ENCODE data around the gene LMX1B. TPM values are rescaled to one million over a fixed set of nuclear protein-coding genes. Genes with fewer than 3 reads are reported as not detected.
A peak's percentile ranks its signal among the peaks of the same experiment; 100 is the strongest.
"Not testable (repeated sequence)": the region's sequence is repeated elsewhere in the genome, so short reads cannot be mapped to it uniquely, and the experiment has no call there.

Gene LMX1B
- total and polyA plus RNA-seq, 7 experiments from 2014 or later = not detected

DNA sequence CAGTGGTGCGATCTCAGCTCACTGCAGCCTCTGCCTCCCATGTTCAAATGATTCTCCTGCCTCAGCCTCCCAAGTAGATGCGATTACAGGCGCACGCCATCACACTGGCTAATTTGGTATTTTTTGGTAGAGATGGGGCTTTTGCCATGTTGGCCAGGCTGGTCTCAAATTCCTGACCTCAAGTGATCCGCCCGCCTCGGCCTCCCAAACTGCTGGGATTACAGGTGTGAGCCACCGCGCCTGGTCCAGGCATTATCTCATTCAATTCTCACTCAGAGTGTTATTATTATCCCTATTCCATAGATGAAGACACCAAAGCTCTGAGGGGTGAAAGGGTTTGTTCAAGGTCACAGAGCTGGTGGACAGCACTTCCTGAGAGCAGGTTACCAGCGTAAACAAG is 94.0 kb downstream of the LMX1B start:
- not testable (repeated sequence) for H3K9me3 ChIP-seq (ENCODE audit: control insufficient read depth in 2 of 3, low read length in 3 of 3); H3K36me3 Mint-ChIP-seq; DNase-seq; H3K4me3 ChIP-seq (ENCODE audit: low read length); ATAC-seq; H3K9me3 Mint-ChIP-seq; H3K4me1 ChIP-seq (ENCODE audit: control insufficient read depth in 2 of 2, insufficient read depth in 2 of 2, low read length in 2 of 2); H3K36me3 ChIP-seq (ENCODE audit: control insufficient read depth in 2 of 3, insufficient read depth in 3 of 3, low read length in 3 of 3); H3K27ac ChIP-seq (ENCODE audit: low read depth, low read length); H3K4me3 Mint-ChIP-seq; H3K27me3 ChIP-seq (ENCODE audit: control insufficient read depth in 2 of 2, insufficient read depth in 2 of 2, low read length in 2 of 2)
- Mint-ChIP-seq H3K4me1 (peaks cover 5 to 23% (median 22%) of the 10 kb centered on the region in 7 donors), H3K27ac (peak overlapping the region in 1 of 9 donors; percentile 5), H3K27me3 (peaks cover 7 to 20% (median 14%) of the 10 kb centered on the region in 5 donors)
- intact Hi-C loops (cut with micrococcal nuclease) = loop anchor here (5.0 kb wide), 1 partner anchor 40 kb away; no protein-coding TSS in a partner anchor
- ChIA-PET CTCF (interaction anchor here (1.2 to 10.5 kb wide), 3 partner anchors 9 to 72 kb away, joined by 3 to 244 read pairs (median 6); no protein-coding TSS in a partner anchor), POLR2A (interaction anchor here (0.6 to 3.6 kb wide), 4 partner anchors 11 to 145 kb away, joined by 4 to 24 read pairs (median 5); no protein-coding TSS in a partner anchor)

DNA sequence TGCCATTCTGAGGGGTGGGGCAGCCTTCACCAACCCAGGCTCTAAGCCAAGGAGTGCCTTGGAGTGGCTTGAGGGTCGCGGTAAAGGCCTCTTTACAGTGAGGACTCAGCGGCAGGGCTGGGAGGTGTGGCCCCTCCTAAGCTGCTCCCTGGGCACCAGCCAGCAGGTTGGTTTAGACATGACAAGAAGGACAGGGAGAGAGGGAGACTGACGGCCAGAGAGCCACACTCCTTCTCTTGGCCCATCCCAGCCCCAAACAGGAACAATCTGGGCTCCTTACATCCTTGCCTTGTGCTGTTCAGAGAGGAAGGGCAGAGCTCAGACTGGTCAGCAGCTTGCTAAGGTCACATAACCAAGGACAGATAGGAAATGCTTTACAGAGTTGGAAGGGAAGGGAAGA is 94.5 kb downstream of the LMX1B start:
- no peak overlapping the region for H3K27ac ChIP-seq (ENCODE audit: low read depth, low read length)
- no peaks in the 10 kb centered on the region for H3K9me3 Mint-ChIP-seq
- peaks cover 3 to 10% of the 10 kb centered on the region in 2 donors for H3K4me1 ChIP-seq (ENCODE audit: control insufficient read depth in 2 of 2, insufficient read depth in 2 of 2, low read length in 2 of 2)
- no peaks in the 10 kb centered on the region for H3K36me3 ChIP-seq (ENCODE audit: control insufficient read depth in 2 of 3, insufficient read depth in 3 of 3, low read length in 3 of 3)
- CTCF ChIA-PET = interaction anchor here (1.2 to 10.5 kb wide), 2 partner anchors 9 to 72 kb away, joined by 3 to 244 read pairs; no protein-coding TSS in a partner anchor
- H3K36me3 Mint-ChIP-seq = no peaks in the 10 kb centered on the region
- H3K27me3 Mint-ChIP-seq = peaks cover 6 to 18% (median 14%) of the 10 kb centered on the region in 5 donors
- no peaks in the 10 kb centered on the region for H3K9me3 ChIP-seq (ENCODE audit: control insufficient read depth in 2 of 3, low read length in 3 of 3)
- peaks cover 5 to 23% (median 22%) of the 10 kb centered on the region in 7 donors for H3K4me1 Mint-ChIP-seq
- no peaks in the 10 kb centered on the region for H3K27me3 ChIP-seq (ENCODE audit: control insufficient read depth in 2 of 2, insufficient read depth in 2 of 2, low read length in 2 of 2)
- ATAC-seq (no peak), DNase-seq (no peak)
- POLR2A ChIA-PET = interaction anchor here (1.6 to 3.6 kb wide), 3 partner anchors 11 to 74 kb away, joined by 4 to 24 read pairs (median 6); no protein-coding TSS in a partner anchor
- H3K4me3 Mint-ChIP-seq = no peak overlapping the region
- H3K4me3 ChIP-seq (ENCODE audit: low read length) = no peak overlapping the region
- intact Hi-C loops (cut with micrococcal nuclease) = loop anchor here (5.0 kb wide), 1 partner anchor 39 kb away; no protein-coding TSS in a partner anchor
- no peak overlapping the region for H3K27ac Mint-ChIP-seq

GRCh38 chr9:126709241-126709640 is 95.5 kb downstream of the LMX1B start:
- ATAC-seq = no peak
- no peak overlapping the region for H3K27ac ChIP-seq (ENCODE audit: low read depth, low read length)
- no peaks in the 10 kb centered on the region for H3K9me3 ChIP-seq (ENCODE audit: control insufficient read depth in 2 of 3, low read length in 3 of 3)
- H3K9me3 Mint-ChIP-seq = no peaks in the 10 kb centered on the region
- no peaks in the 10 kb centered on the region for H3K36me3 Mint-ChIP-seq
- H3K27me3 Mint-ChIP-seq = peaks cover 4 to 21% (median 6%) of the 10 kb centered on the region in 5 donors
- ChIA-PET CTCF (interaction anchor here (10.5 kb wide), 1 partner anchor 71 kb away, joined by 244 read pairs; no protein-coding TSS in a partner anchor), POLR2A (no interaction called here)
- peaks cover 5 to 23% (median 22%) of the 10 kb centered on the region in 7 donors for H3K4me1 Mint-ChIP-seq
- peak overlapping the region in 1 of 9 donors; percentile 29 for H3K27ac Mint-ChIP-seq
- no peak overlapping the region for H3K4me3 ChIP-seq (ENCODE audit: low read length)
- no peaks in the 10 kb centered on the region for H3K36me3 ChIP-seq (ENCODE audit: control insufficient read depth in 2 of 3, insufficient read depth in 3 of 3, low read length in 3 of 3)
- no peaks in the 10 kb centered on the region for H3K27me3 ChIP-seq (ENCODE audit: control insufficient read depth in 2 of 2, insufficient read depth in 2 of 2, low read length in 2 of 2)
- no peak overlapping the region for H3K4me3 Mint-ChIP-seq
- peaks cover 3 to 10% of the 10 kb centered on the region in 2 donors for H3K4me1 ChIP-seq (ENCODE audit: control insufficient read depth in 2 of 2, insufficient read depth in 2 of 2, low read length in 2 of 2)
- no peak for DNase-seq
- intact Hi-C loops (cut with micrococcal nuclease) = loop anchor here (5.0 kb wide), 1 partner anchor 38 kb away; no protein-coding TSS in a partner anchor

GRCh38 chr9:126715382-126715781 is 101.7 kb downstream of the LMX1B start:
- Mint-ChIP-seq H3K4me3 (no peak overlapping the region), H3K27me3 (peaks cover 0 to 42% (median 0%) of the 10 kb centered on the region in 5 donors), H3K27ac (peak overlapping the region in 3 of 9 donors; percentile 26 to 59 (median 55)), H3K4me1 (peaks cover 15 to 35% (median 25%) of the 10 kb centered on the region in 7 donors), H3K36me3 (no peaks in the 10 kb centered on the region), H3K9me3 (no peaks in the 10 kb centered on the region)
- H3K9me3 ChIP-seq (ENCODE audit: control insufficient read depth in 2 of 3, low read length in 3 of 3) = no peaks in the 10 kb centered on the region
- no peaks in the 10 kb centered on the region for H3K36me3 ChIP-seq (ENCODE audit: control insufficient read depth in 2 of 3, insufficient read depth in 3 of 3, low read length in 3 of 3)
- ChIA-PET CTCF (no interaction called here), POLR2A (interaction anchor here (1.0 kb wide), 1 partner anchor 14 kb away, joined by 4 read pairs; no protein-coding TSS in a partner anchor)
- no peak overlapping the region for H3K4me3 ChIP-seq (ENCODE audit: low read length)
- DNase-seq = no peak
- ATAC-seq = no peak
- peaks cover 13 to 19% of the 10 kb centered on the region in 2 donors for H3K4me1 ChIP-seq (ENCODE audit: control insufficient read depth in 2 of 2, insufficient read depth in 2 of 2, low read length in 2 of 2)
- no peaks in the 10 kb centered on the region for H3K27me3 ChIP-seq (ENCODE audit: control insufficient read depth in 2 of 2, insufficient read depth in 2 of 2, low read length in 2 of 2)
- intact Hi-C loops (cut with micrococcal nuclease) = no loop called here
- no peak overlapping the region for H3K27ac ChIP-seq (ENCODE audit: low read depth, low read length)

- peaks cover 28 to 38% of the 10 kb centered on the region in 2 donors for H3K4me1 ChIP-seq (ENCODE audit: control insufficient read depth in 2 of 2, insufficient read depth in 2 of 2, low read length in 2 of 2)
- intact Hi-C loops (cut with micrococcal nuclease); H3K27ac ChIP-seq (ENCODE audit: low read depth, low read length); H3K9me3 Mint-ChIP-seq; H3K27me3 ChIP-seq (ENCODE audit: control insufficient read depth in 2 of 2, insufficient read depth in 2 of 2, low read length in 2 of 2); ATAC-seq; H3K27ac Mint-ChIP-seq; H3K9me3 ChIP-seq (ENCODE audit: control insufficient read depth in 2 of 3, low read length in 3 of 3); DNase-seq; H3K36me3 Mint-ChIP-seq; CTCF ChIA-PET; H3K4me3 Mint-ChIP-seq; H3K4me3 ChIP-seq (ENCODE audit: low read length); H3K36me3 ChIP-seq (ENCODE audit: control insufficient read depth in 2 of 3, insufficient read depth in 3 of 3, low read length in 3 of 3): not testable (repeated sequence)
- H3K27me3 Mint-ChIP-seq = peaks cover 0 to 37% (median 0%) of the 10 kb centered on the region in 5 donors
- POLR2A ChIA-PET = interaction anchor here (1.5 kb wide), 1 partner anchor 11 kb away, joined by 3 read pairs; no protein-coding TSS in a partner anchor
- peaks cover 33 to 53% (median 43%) of the 10 kb centered on the region in 7 donors for H3K4me1 Mint-ChIP-seq
Measured at GRCh38 chr9:126717441-126717840, 103.7 kb downstream of the LMX1B start.

DNA sequence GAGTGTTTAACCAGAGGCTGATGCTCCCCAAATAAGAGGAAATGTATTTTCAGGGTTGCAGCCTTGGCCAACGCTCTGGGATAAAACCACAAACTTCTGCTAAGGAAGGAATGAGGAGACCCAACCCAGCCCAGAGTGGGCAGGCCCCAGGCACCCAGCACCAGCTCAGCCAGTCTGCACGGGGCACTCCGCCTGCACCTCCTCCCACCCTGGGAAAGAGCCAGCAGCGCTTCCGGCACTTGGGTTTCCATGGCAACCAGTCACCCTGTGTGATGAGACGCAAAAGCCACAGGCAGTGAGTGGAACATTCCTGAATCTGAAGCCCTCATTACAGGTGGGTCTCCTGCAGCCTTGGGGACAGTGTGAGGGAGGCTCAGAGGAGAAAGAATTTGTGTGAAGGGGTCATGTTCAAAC is 105.9 kb downstream of the LMX1B start:
- Histone ChIP-seq H3K27ac (ENCODE audit: low read depth, low read length) (peak overlapping the region; percentile 90), H3K9me3 (ENCODE audit: control insufficient read depth in 2 of 3, low read length in 3 of 3) (no peaks in the 10 kb centered on the region), H3K36me3 (ENCODE audit: control insufficient read depth in 2 of 3, insufficient read depth in 3 of 3, low read length in 3 of 3) (peaks cover 0 to 6% (median 0%) of the 10 kb centered on the region in 3 experiments), H3K4me1 (ENCODE audit: control insufficient read depth in 2 of 2, insufficient read depth in 2 of 2, low read length in 2 of 2) (peaks cover 31 to 44% of the 10 kb centered on the region in 2 donors), H3K4me3 (ENCODE audit: low read length) (peak overlapping the region; percentile 38), H3K27me3 (ENCODE audit: control insufficient read depth in 2 of 2, insufficient read depth in 2 of 2, low read length in 2 of 2) (no peaks in the 10 kb centered on the region)
- Mint-ChIP-seq H3K4me3 (peak overlapping the region; percentile 79 to 92 (median 84)), H3K27ac (peak overlapping the region; percentile 90 to 99 (median 98)), H3K27me3 (peaks cover 0 to 29% (median 0%) of the 10 kb centered on the region in 5 donors), H3K9me3 (no peaks in the 10 kb centered on the region), H3K4me1 (peaks cover 42 to 58% (median 53%) of the 10 kb centered on the region in 7 donors), H3K36me3 (no peaks in the 10 kb centered on the region)
- intact Hi-C loops (cut with micrococcal nuclease) = loop anchor here (1.0 to 10.0 kb wide), 4 partner anchors 13 to 505 kb away; partner anchors contain the start of gene RALGPS1 (in 1 of the 2)
- POLR2A ChIA-PET = interaction anchor here (1.1 to 1.8 kb wide), 4 partner anchors 11 to 86 kb away, joined by 4 to 7 read pairs (median 6); partner anchors contain the start of gene ZBTB43
- ATAC-seq (peak; percentile 82), DNase-seq (peak; percentile 68 to 95 (median 92))
- CTCF ChIA-PET = interaction anchor here (0.7 to 3.0 kb wide), 5 partner anchors 14 to 62 kb away, joined by 3 to 13 read pairs (median 4); no protein-coding TSS in a partner anchor

All from naive thymus-derived CD4-positive, alpha-beta T cell (primary cell).